ENCODE results near the gene CDCA7L. TPM values are rescaled to one million over a fixed set of nuclear protein-coding genes. Genes with fewer than 3 reads are reported as not detected.

The CDCA7L gene
- total and polyA plus RNA-seq, 7 experiments from 2014 or later: 24.3 to 70.4 (median 46.7) TPM

DNA sequence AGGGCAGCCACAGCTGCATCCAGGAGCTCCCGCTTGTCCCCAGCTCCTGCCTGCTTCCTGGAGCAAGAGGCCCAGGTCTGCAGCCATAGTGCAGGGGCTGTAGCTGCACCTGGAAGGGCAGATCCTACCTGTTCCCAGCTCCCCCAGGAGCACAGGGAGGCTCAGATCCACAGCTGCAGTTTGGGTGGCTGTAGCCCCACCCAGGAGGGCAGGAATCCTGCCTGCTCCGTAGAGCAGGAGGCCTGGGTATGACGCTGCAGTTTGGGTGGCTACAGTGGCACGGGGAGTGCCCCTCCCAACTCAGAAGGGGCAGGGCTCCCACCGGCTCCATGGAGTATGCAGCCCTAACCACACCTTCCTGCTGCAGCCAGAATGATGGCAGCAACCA lies 26.7 kb upstream of the CDCA7L start:
- Histone ChIP-seq H3K27me3 (ENCODE audit: control insufficient read depth in 2 of 2, insufficient read depth in 2 of 2, low read length in 2 of 2) (no peaks in the 10 kb centered on the region), H3K9me3 (ENCODE audit: control insufficient read depth in 2 of 3, low read length in 3 of 3) (no peaks in the 10 kb centered on the region), H3K36me3 (ENCODE audit: control insufficient read depth in 2 of 3, insufficient read depth in 3 of 3, low read length in 3 of 3) (no peaks in the 10 kb centered on the region), H3K27ac (ENCODE audit: low read depth, low read length) (no peak overlapping the region), H3K4me3 (ENCODE audit: low read length) (no peak overlapping the region), H3K4me1 (ENCODE audit: control insufficient read depth in 2 of 2, insufficient read depth in 2 of 2, low read length in 2 of 2) (peaks cover 0 to 8% of the 10 kb centered on the region in 2 donors)
- H3K4me3 Mint-ChIP-seq: no peak overlapping the region
- DNase-seq (no peak), ATAC-seq (no peak)
- peaks cover 4 to 16% (median 8%) of the 10 kb centered on the region in 7 donors for H3K4me1 Mint-ChIP-seq
- ChIA-PET POLR2A (no interaction called here), CTCF (no interaction called here)
- H3K27ac Mint-ChIP-seq: no peak overlapping the region
- H3K9me3 Mint-ChIP-seq: peaks cover 0 to 4% (median 0%) of the 10 kb centered on the region in 11 donors
- H3K27me3 Mint-ChIP-seq: peaks cover 0 to 10% (median 0%) of the 10 kb centered on the region in 5 donors
- no peaks in the 10 kb centered on the region for H3K36me3 Mint-ChIP-seq
- intact Hi-C loops (cut with micrococcal nuclease): no loop called here

DNA sequence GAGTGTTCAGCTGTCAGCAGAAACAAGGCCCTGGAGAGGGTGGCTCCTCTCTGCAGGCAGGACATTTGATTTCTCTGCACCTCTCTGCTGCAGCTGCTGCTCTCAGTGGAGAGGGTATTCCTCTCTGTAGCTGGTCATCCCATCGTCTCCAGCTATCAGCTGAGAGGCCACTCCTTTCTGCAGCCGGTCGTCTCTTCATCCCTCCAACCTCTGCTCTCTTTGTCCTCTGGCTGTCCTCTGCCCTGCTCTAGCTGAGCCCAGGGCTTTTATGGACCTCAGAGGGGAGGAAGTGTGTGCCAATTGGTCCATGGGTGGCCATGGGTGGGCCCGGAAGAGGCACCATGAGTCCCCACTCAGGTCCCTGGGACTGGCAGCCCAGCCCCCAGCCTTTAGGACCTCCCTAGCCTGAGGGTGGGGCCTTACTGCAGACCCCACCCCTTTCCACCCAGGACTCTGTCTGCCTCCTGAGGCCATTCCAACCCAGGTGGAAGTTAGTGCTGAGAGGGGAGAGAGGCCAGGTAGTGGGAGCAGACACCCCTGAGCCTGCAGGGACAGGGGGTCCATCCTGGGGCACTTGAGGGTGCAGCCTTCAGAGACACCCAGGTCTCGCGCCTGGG lies 26.2 kb upstream of the CDCA7L start:
- Mint-ChIP-seq H3K36me3 (no peaks in the 10 kb centered on the region), H3K27me3 (peaks cover 0 to 10% (median 0%) of the 10 kb centered on the region in 5 donors), H3K27ac (no peak overlapping the region), H3K4me3 (no peak overlapping the region), H3K9me3 (peaks cover 0 to 4% (median 0%) of the 10 kb centered on the region in 11 donors), H3K4me1 (peaks cover 4 to 18% (median 10%) of the 10 kb centered on the region in 7 donors)
- ChIA-PET CTCF (interaction anchor here (0.6 kb wide), 1 partner anchor 11 kb away, joined by 5 read pairs; no protein-coding TSS in a partner anchor), POLR2A (no interaction called here)
- ATAC-seq: no peak
- H3K27ac ChIP-seq (ENCODE audit: low read depth, low read length): no peak overlapping the region
- intact Hi-C loops (cut with micrococcal nuclease): no loop called here
- no peak overlapping the region for H3K4me3 ChIP-seq (ENCODE audit: low read length)
- H3K27me3 ChIP-seq (ENCODE audit: control insufficient read depth in 2 of 2, insufficient read depth in 2 of 2, low read length in 2 of 2): no peaks in the 10 kb centered on the region
- no peaks in the 10 kb centered on the region for H3K36me3 ChIP-seq (ENCODE audit: control insufficient read depth in 2 of 3, insufficient read depth in 3 of 3, low read length in 3 of 3)
- H3K9me3 ChIP-seq (ENCODE audit: control insufficient read depth in 2 of 3, low read length in 3 of 3): no peaks in the 10 kb centered on the region
- DNase-seq: no peak
- peaks cover 0 to 12% of the 10 kb centered on the region in 2 donors for H3K4me1 ChIP-seq (ENCODE audit: control insufficient read depth in 2 of 2, insufficient read depth in 2 of 2, low read length in 2 of 2)

DNA sequence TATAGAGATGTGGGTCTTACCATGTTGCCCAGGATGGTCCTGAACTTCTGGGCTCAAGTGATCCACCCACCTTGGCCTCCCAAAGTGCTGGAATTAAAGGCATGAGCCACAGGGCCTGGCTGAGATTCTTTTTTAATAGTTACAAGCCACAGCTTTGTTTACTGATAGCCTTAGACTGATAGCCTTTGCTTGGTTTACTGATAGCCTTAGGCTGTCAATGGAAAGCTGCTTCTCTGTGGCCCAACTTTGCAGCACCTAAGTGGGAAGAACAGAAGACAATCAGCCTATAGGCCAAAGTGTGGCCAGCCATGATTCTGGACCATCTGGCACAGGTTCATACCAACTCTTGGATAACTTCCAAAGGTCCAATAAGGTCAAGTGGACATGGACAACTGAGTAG lies 24.1 kb upstream of the CDCA7L start:
- H3K36me3 Mint-ChIP-seq: no peaks in the 10 kb centered on the region
- DNase-seq (no peak), ATAC-seq (no peak)
- CTCF ChIA-PET: no interaction called here
- H3K4me3 ChIP-seq (ENCODE audit: low read length): no peak overlapping the region
- intact Hi-C loops (cut with micrococcal nuclease): no loop called here
- no peaks in the 10 kb centered on the region for H3K9me3 ChIP-seq (ENCODE audit: control insufficient read depth in 2 of 3, low read length in 3 of 3)
- no peak overlapping the region for H3K4me3 Mint-ChIP-seq
- H3K9me3 Mint-ChIP-seq: peaks cover 0 to 4% (median 0%) of the 10 kb centered on the region in 11 donors
- no peaks in the 10 kb centered on the region for H3K27me3 ChIP-seq (ENCODE audit: control insufficient read depth in 2 of 2, insufficient read depth in 2 of 2, low read length in 2 of 2)
- POLR2A ChIA-PET: no interaction called here
- H3K36me3 ChIP-seq (ENCODE audit: control insufficient read depth in 2 of 3, insufficient read depth in 3 of 3, low read length in 3 of 3): no peaks in the 10 kb centered on the region
- H3K4me1 ChIP-seq (ENCODE audit: control insufficient read depth in 2 of 2, insufficient read depth in 2 of 2, low read length in 2 of 2): peaks cover 0 to 12% of the 10 kb centered on the region in 2 donors
- H3K27me3 Mint-ChIP-seq: peaks cover 0 to 13% (median 0%) of the 10 kb centered on the region in 5 donors
- H3K4me1 Mint-ChIP-seq: peaks cover 4 to 28% (median 10%) of the 10 kb centered on the region in 7 donors
- no peak overlapping the region for H3K27ac Mint-ChIP-seq
- H3K27ac ChIP-seq (ENCODE audit: low read depth, low read length): no peak overlapping the region

DNA sequence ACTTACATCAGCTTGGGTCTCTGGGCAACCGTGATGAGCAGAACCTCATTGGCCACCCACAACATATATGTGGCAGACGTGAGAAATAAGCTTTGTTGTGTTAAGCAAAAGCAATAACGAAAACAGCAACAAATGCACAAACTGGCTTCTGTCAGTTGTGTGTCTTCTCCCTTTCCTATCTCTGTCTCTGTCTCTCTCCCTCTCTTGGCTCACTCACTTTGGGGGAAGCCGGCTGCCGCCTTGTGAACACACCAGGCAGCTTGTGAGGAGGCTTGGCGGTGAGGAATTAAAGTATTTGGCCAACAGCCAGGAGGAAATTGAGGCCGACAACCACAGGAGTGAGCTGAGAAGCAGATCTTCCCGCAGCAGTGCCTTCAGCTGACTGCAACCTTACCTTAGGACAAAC lies 21.9 kb upstream of the CDCA7L start:
- Histone ChIP-seq H3K4me1 (ENCODE audit: control insufficient read depth in 2 of 2, insufficient read depth in 2 of 2, low read length in 2 of 2) (peaks cover 0 to 12% of the 10 kb centered on the region in 2 donors), H3K36me3 (ENCODE audit: control insufficient read depth in 2 of 3, insufficient read depth in 3 of 3, low read length in 3 of 3) (no peaks in the 10 kb centered on the region), H3K27me3 (ENCODE audit: control insufficient read depth in 2 of 2, insufficient read depth in 2 of 2, low read length in 2 of 2) (no peaks in the 10 kb centered on the region), H3K9me3 (ENCODE audit: control insufficient read depth in 2 of 3, low read length in 3 of 3) (no peaks in the 10 kb centered on the region), H3K4me3 (ENCODE audit: low read length) (no peak overlapping the region), H3K27ac (ENCODE audit: low read depth, low read length) (no peak overlapping the region)
- peaks cover 0 to 10% (median 0%) of the 10 kb centered on the region in 5 donors for H3K27me3 Mint-ChIP-seq
- peaks cover 4 to 28% (median 10%) of the 10 kb centered on the region in 7 donors for H3K4me1 Mint-ChIP-seq
- intact Hi-C loops (cut with micrococcal nuclease): loop anchor here in 1 of 2 donors (2.0 kb wide), 1 partner anchor 23 kb away; the partner anchor contains the start of gene CDCA7L
- H3K9me3 Mint-ChIP-seq: no peaks in the 10 kb centered on the region
- CTCF ChIA-PET: interaction anchor here (0.7 kb wide), 1 partner anchor 10 kb away, joined by 3 read pairs; no protein-coding TSS in a partner anchor
- H3K4me3 Mint-ChIP-seq: peak overlapping the region in 7 of 10 donors; percentile 46 to 77 (median 59)
- no peaks in the 10 kb centered on the region for H3K36me3 Mint-ChIP-seq
- DNase-seq (peak in 7 of 9 donors; percentile 25 to 59 (median 48)), ATAC-seq (peak; percentile 62)
- H3K27ac Mint-ChIP-seq: peak overlapping the region in 7 of 9 donors; percentile 0 to 84 (median 26)
- POLR2A ChIA-PET: no interaction called here

DNA sequence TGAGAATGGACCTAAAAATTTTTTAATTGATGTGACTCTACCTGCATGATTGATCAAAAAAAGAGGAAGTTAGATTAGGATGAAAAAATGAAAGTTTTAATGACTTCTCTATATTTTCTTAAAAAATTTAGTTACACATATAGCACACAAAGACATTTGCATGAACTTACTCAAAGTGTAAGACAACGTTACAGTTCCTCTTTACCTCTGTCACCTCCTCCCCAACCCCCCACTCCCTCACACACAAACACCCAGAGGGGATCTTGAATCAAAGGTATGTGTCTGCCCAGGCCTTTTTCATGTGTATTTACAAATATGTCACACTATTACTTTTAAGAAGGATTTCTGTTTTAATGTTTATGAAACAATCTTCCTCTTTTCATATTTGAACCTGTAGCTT lies 20.6 kb upstream of the CDCA7L start:
- no peaks in the 10 kb centered on the region for H3K9me3 ChIP-seq (ENCODE audit: control insufficient read depth in 2 of 3, low read length in 3 of 3)
- H3K27ac Mint-ChIP-seq: no peak overlapping the region
- H3K4me3 Mint-ChIP-seq: no peak overlapping the region
- H3K4me1 Mint-ChIP-seq: peaks cover 4 to 28% (median 10%) of the 10 kb centered on the region in 7 donors
- no peak overlapping the region for H3K27ac ChIP-seq (ENCODE audit: low read depth, low read length)
- no peaks in the 10 kb centered on the region for H3K36me3 ChIP-seq (ENCODE audit: control insufficient read depth in 2 of 3, insufficient read depth in 3 of 3, low read length in 3 of 3)
- H3K27me3 ChIP-seq (ENCODE audit: control insufficient read depth in 2 of 2, insufficient read depth in 2 of 2, low read length in 2 of 2): no peaks in the 10 kb centered on the region
- ChIA-PET CTCF (no interaction called here), POLR2A (interaction anchor here (0.6 kb wide), 1 partner anchor 608 kb away, joined by 3 read pairs; no protein-coding TSS in a partner anchor)
- H3K36me3 Mint-ChIP-seq: no peaks in the 10 kb centered on the region
- H3K4me1 ChIP-seq (ENCODE audit: control insufficient read depth in 2 of 2, insufficient read depth in 2 of 2, low read length in 2 of 2): peaks cover 0 to 12% of the 10 kb centered on the region in 2 donors
- H3K4me3 ChIP-seq (ENCODE audit: low read length): no peak overlapping the region
- peaks cover 0 to 9% (median 0%) of the 10 kb centered on the region in 5 donors for H3K27me3 Mint-ChIP-seq
- H3K9me3 Mint-ChIP-seq: no peaks in the 10 kb centered on the region
- DNase-seq: no peak
- ATAC-seq: peak; percentile 40
- intact Hi-C loops (cut with micrococcal nuclease): loop anchor here in 1 of 2 donors (2.0 kb wide), 1 partner anchor 21 kb away; the partner anchor contains the start of gene CDCA7L

DNA sequence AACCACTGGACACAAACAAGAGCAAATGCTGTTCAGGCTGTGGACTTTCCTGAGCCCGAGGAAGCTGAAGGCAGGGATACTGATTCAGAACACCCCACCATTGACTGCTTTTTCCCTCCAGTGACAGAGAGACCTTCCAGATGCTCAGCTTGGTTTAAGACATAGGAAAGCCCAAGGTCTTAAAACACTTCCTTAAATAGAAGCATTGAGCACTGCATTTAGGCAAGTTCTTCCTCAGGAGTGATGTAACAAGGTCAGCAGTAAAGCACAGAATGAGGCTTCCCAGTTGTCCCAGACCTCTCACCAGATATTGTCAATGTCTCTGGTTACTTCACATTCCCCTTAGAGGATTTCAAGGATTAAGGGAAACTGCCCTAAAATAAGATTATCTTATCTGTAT lies 19.6 kb upstream of the CDCA7L start:
- CTCF ChIA-PET: no interaction called here
- H3K27ac Mint-ChIP-seq: no peak overlapping the region

More for the DNA sequence above, 19.6 kb upstream of the CDCA7L start:
- Histone ChIP-seq H3K36me3 (ENCODE audit: control insufficient read depth in 2 of 3, insufficient read depth in 3 of 3, low read length in 3 of 3) (no peaks in the 10 kb centered on the region), H3K4me3 (ENCODE audit: low read length) (no peak overlapping the region), H3K27me3 (ENCODE audit: control insufficient read depth in 2 of 2, insufficient read depth in 2 of 2, low read length in 2 of 2) (no peaks in the 10 kb centered on the region), H3K9me3 (ENCODE audit: control insufficient read depth in 2 of 3, low read length in 3 of 3) (no peaks in the 10 kb centered on the region), H3K27ac (ENCODE audit: low read depth, low read length) (no peak overlapping the region), H3K4me1 (ENCODE audit: control insufficient read depth in 2 of 2, insufficient read depth in 2 of 2, low read length in 2 of 2) (peaks cover 0 to 12% of the 10 kb centered on the region in 2 donors)
- POLR2A ChIA-PET: interaction anchor here (0.6 kb wide), 1 partner anchor 18 kb away, joined by 3 read pairs; no protein-coding TSS in a partner anchor
- no peak overlapping the region for H3K4me3 Mint-ChIP-seq
- H3K36me3 Mint-ChIP-seq: no peaks in the 10 kb centered on the region
- ATAC-seq: no peak
- H3K9me3 Mint-ChIP-seq: peaks cover 0 to 2% (median 0%) of the 10 kb centered on the region in 11 donors
- peaks cover 0 to 9% (median 0%) of the 10 kb centered on the region in 5 donors for H3K27me3 Mint-ChIP-seq
- intact Hi-C loops (cut with micrococcal nuclease): no loop called here
- DNase-seq: no peak
- H3K4me1 Mint-ChIP-seq: peaks cover 4 to 28% (median 10%) of the 10 kb centered on the region in 7 donors
